ENCODE results near the gene ING5.

DNA sequence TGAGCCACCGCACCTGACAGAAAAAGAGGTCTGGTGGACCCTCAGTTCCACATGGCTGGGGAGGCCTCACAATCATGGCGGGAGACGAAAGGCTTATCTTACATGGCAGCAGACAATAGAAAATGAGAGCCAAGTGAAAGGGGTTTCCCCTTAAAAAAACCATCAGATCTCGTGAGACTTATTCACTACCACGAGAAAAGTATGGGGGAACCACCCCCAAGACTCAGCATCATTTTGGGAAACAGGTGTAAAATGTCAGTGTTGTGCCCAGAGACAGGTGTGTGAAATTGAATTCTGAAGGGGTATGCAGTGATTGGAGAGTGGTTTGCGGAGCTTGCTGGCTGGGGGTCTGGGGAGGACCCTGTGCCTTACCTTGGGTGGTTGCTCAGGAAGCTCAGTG lies 28.0 kb downstream of the ING5 start:
- TF ChIP-seq, protein P1, sequence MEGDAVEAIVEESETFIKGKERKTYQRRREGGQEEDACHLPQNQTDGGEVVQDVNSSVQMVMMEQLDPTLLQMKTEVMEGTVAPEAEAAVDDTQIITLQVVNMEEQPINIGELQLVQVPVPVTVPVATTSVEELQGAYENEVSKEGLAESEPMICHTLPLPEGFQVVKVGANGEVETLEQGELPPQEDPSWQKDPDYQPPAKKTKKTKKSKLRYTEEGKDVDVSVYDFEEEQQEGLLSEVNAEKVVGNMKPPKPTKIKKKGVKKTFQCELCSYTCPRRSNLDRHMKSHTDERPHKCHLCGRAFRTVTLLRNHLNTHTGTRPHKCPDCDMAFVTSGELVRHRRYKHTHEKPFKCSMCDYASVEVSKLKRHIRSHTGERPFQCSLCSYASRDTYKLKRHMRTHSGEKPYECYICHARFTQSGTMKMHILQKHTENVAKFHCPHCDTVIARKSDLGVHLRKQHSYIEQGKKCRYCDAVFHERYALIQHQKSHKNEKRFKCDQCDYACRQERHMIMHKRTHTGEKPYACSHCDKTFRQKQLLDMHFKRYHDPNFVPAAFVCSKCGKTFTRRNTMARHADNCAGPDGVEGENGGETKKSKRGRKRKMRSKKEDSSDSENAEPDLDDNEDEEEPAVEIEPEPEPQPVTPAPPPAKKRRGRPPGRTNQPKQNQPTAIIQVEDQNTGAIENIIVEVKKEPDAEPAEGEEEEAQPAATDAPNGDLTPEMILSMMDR (IDR thresholded peaks at IDR 0.05 in 2 of 3, conservative IDR thresholded peaks at IDR 0.05 in 1 of 3; ENCODE audit: borderline replicate concordance in 1 of 3, insufficient read depth in 1 of 3, low read depth in 2 of 3, low read length in 2 of 3), result no peak
- TF ChIP-seq CEBPB (IDR thresholded peaks at IDR 0.05; ENCODE audit: low read depth) (no peak), EZH2phosphoT487 (IDR thresholded peaks at IDR 0.05; ENCODE audit: borderline replicate concordance) (no peak), EZH2 (IDR thresholded peaks at IDR 0.05) (no peak), POLR2A (IDR thresholded peaks at IDR 0.05; ENCODE audit: borderline replicate concordance, extremely low read depth, insufficient read depth, insufficient read length) (no peak), CBX3 (IDR thresholded peaks at IDR 0.05; ENCODE audit: low read depth) (no peak), POLR2AphosphoS5 (IDR thresholded peaks at IDR 0.05; ENCODE audit: low read depth, low read length) (no peak)
- TF ChIP-seq, protein P2, sequence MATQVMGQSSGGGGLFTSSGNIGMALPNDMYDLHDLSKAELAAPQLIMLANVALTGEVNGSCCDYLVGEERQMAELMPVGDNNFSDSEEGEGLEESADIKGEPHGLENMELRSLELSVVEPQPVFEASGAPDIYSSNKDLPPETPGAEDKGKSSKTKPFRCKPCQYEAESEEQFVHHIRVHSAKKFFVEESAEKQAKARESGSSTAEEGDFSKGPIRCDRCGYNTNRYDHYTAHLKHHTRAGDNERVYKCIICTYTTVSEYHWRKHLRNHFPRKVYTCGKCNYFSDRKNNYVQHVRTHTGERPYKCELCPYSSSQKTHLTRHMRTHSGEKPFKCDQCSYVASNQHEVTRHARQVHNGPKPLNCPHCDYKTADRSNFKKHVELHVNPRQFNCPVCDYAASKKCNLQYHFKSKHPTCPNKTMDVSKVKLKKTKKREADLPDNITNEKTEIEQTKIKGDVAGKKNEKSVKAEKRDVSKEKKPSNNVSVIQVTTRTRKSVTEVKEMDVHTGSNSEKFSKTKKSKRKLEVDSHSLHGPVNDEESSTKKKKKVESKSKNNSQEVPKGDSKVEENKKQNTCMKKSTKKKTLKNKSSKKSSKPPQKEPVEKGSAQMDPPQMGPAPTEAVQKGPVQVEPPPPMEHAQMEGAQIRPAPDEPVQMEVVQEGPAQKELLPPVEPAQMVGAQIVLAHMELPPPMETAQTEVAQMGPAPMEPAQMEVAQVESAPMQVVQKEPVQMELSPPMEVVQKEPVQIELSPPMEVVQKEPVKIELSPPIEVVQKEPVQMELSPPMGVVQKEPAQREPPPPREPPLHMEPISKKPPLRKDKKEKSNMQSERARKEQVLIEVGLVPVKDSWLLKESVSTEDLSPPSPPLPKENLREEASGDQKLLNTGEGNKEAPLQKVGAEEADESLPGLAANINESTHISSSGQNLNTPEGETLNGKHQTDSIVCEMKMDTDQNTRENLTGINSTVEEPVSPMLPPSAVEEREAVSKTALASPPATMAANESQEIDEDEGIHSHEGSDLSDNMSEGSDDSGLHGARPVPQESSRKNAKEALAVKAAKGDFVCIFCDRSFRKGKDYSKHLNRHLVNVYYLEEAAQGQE (IDR thresholded peaks at IDR 0.05; ENCODE audit: low read depth), result no peak
